HFFc6 (cell line): Measurements from ENCODE around the gene ATXN1. TPM values are rescaled to one million over a fixed set of nuclear protein-coding genes. Genes with fewer than 3 reads are reported as not detected.

Experiments
- DNase-seq: peaks from one replicate; pipeline ENCODE4 v3.0.0-alpha.2; 2018
- H3K27ac Mint-ChIP-seq: 2 replicates; pipeline ENCODE4 v1.8.0; 2020; ENCODE audit warnings: mild to moderate bottlenecking, mixed read lengths
- H3K27me3 Mint-ChIP-seq: 2 replicates; pipeline ENCODE4 v1.8.0; 2021; ENCODE audit warnings: mild to moderate bottlenecking, moderate library complexity, mixed read lengths; ENCODE audit not compliant: insufficient read depth
- H3K36me3 Mint-ChIP-seq: 2 replicates; pipeline ENCODE4 v1.8.0; 2021; ENCODE audit warnings: low read depth, mixed read lengths
- H3K4me1 Mint-ChIP-seq: 2 replicates; pipeline ENCODE4 v1.8.0; 2020; ENCODE audit warnings: low read depth, mixed read lengths
- H3K4me3 Mint-ChIP-seq: 2 replicates; pipeline ENCODE4 v1.8.0; 2020; ENCODE audit warnings: mild to moderate bottlenecking, moderate library complexity, mixed read lengths
- H3K9me3 Mint-ChIP-seq: 2 replicates; pipeline ENCODE4 v1.8.0; 2020; ENCODE audit warnings: mild to moderate bottlenecking, mixed read lengths
- CTCF ChIP-seq: fragments of 200-600 bp; sonication (generic); IDR thresholded peaks from 2 replicates; pipeline ENCODE4 v1.5.0; 2021; ENCODE audit warnings: antibody characterized with exemption, mild to moderate bottlenecking
- total RNA-seq, 6 experiments: library from RNA; stranded (reverse); fragmentation: NEBNext Ultra II Directional; extraction: Animal tissue kit (Norgen Biotek cat#: 25700); gene quantifications; 2 replicates in 1 of 6; 3 replicates in 5 of 6; pipeline ENCODE4 v1.2.3, GENCODE V29; 2021

The ATXN1 gene
- total RNA-seq, 6 experiments from 2014 or later, result 28.2 to 41.5 (median 30.5) TPM

GRCh38 chr6:16518265-16518664 is 243.0 kb downstream of the ATXN1 start:
- H3K27ac Mint-ChIP-seq, result no peak overlapping the region
- TF ChIP-seq CTCF, result no peak
- peaks cover 24% of the 10 kb centered on the region for H3K36me3 Mint-ChIP-seq
- DNase-seq, result no peak
- peaks cover 2% of the 10 kb centered on the region for H3K27me3 Mint-ChIP-seq
- H3K4me1 Mint-ChIP-seq, result peaks cover 41% of the 10 kb centered on the region
- peaks cover 3% of the 10 kb centered on the region; the same call in 1 of the 2 replicates for H3K9me3 Mint-ChIP-seq
- no peak overlapping the region for H3K4me3 Mint-ChIP-seq

GRCh38 chr6:16514249-16514648 is 247.0 kb downstream of the ATXN1 start:
- no peaks in the 10 kb centered on the region for H3K9me3 Mint-ChIP-seq
- H3K4me1 Mint-ChIP-seq, result peaks cover 46% of the 10 kb centered on the region
- peaks cover 3% of the 10 kb centered on the region for H3K27me3 Mint-ChIP-seq
- peak; percentile 86 for TF ChIP-seq CTCF
- peaks cover 13% of the 10 kb centered on the region; the same call in 1 of the 2 replicates for H3K36me3 Mint-ChIP-seq
- no peak overlapping the region for H3K4me3 Mint-ChIP-seq
- peak; percentile 56 for DNase-seq
- H3K27ac Mint-ChIP-seq, result peak overlapping the region; percentile 34

GRCh38 chr6:16512544-16513290 is 248.5 kb downstream of the ATXN1 start:
- Mint-ChIP-seq H3K36me3 (peaks cover 13% of the 10 kb centered on the region; the same call in 1 of the 2 replicates), H3K9me3 (no peaks in the 10 kb centered on the region), H3K27me3 (peaks cover 3% of the 10 kb centered on the region), H3K27ac (no peak overlapping the region), H3K4me1 (peaks cover 42% of the 10 kb centered on the region), H3K4me3 (no peak overlapping the region)
- TF ChIP-seq CTCF, result no peak
- DNase-seq, result no peak

GRCh38 chr6:16511723-16512489 is 249.4 kb downstream of the ATXN1 start:
- Mint-ChIP-seq H3K27me3 (peaks cover 3% of the 10 kb centered on the region), H3K4me1 (peaks cover 38% of the 10 kb centered on the region), H3K36me3 (peaks cover 13% of the 10 kb centered on the region; the same call in 1 of the 2 replicates), H3K4me3 (no peak overlapping the region), H3K9me3 (no peaks in the 10 kb centered on the region), H3K27ac (0 out of 2 replicates have a peak overlapping the region, but pooled peaks have one; percentile 17)
- TF ChIP-seq CTCF, result no peak
- no peak for DNase-seq

- peaks cover 3% of the 10 kb centered on the region for H3K27me3 Mint-ChIP-seq
- peak; percentile 84 for TF ChIP-seq CTCF
- H3K27ac Mint-ChIP-seq, result peak overlapping the region; percentile 15; the same call in 1 of the 2 replicates
- H3K4me3 Mint-ChIP-seq, result no peak overlapping the region
- peaks cover 44% of the 10 kb centered on the region for H3K4me1 Mint-ChIP-seq
- DNase-seq, result peak; percentile 29
- no peaks in the 10 kb centered on the region for H3K9me3 Mint-ChIP-seq
- peaks cover 13% of the 10 kb centered on the region; the same call in 1 of the 2 replicates for H3K36me3 Mint-ChIP-seq
Measured at GRCh38 chr6:16511040-16511660, 250.1 kb downstream of the ATXN1 start.
